Naive thymus-derived CD8-positive, alpha-beta T cell (primary cell): ENCODE results near the gene PLCXD1. TPM values are rescaled to one million over a fixed set of nuclear protein-coding genes. Genes with fewer than 3 reads are reported as not detected.
"Not testable (repeated sequence)": the region's sequence is repeated elsewhere in the genome, so short reads cannot be mapped to it uniquely, and the experiment has no call there.

Experiments
- ATAC-seq, 2 donors: fragments of 150-1000 bp; cut with Tn5 transposase in 1 of 2; sonication (Bioruptor Pico), chemical (Tn5 transposase) in 1 of 2; 1 replicate in 1 of 2; 2 replicates in 1 of 2; pipeline ENCODE4 v1.10.0; 2021; ENCODE audit warnings: mild to moderate bottlenecking in 2 of 2, moderate library complexity in 2 of 2
- POLR2A ChIA-PET: fragments of 350-600 bp; sonication (Branson Sonifier 250); formaldehyde crosslinking; loops from one replicate; lab custom pipeline; 2021; ENCODE audit warnings: antibody characterized with exemption; lab: Charles Lee
- DNase-seq, 10 donors: peaks; one replicate each; pipeline versions ENCODE4 v3.0.0 to v3.0.0-alpha.2; 2020 to 2022
- H3K27ac Mint-ChIP-seq, 10 donors: one replicate each; pipeline ENCODE4 v1.8.0; 2020 to 2022; ENCODE audit warnings: mild to moderate bottlenecking in 10 of 10, mixed read lengths in 10 of 10, moderate library complexity in 4 of 10, inconsistent platforms in 1 of 10
- H3K27me3 Mint-ChIP-seq, 5 donors: one replicate each; pipeline ENCODE4 v1.8.0; 2021 to 2022; ENCODE audit warnings: mixed read lengths in 5 of 5
- H3K36me3 Mint-ChIP-seq, 3 donors: one replicate each; pipeline ENCODE4 v1.8.0; 2020 to 2022; ENCODE audit warnings: mixed read lengths in 3 of 3, mild to moderate bottlenecking in 2 of 3, inconsistent platforms in 1 of 3
- H3K4me1 Mint-ChIP-seq, 4 donors: one replicate each; pipeline ENCODE4 v1.8.0; 2021 to 2022; ENCODE audit warnings: mixed read lengths in 4 of 4
- H3K4me3 Mint-ChIP-seq, 10 donors: one replicate each; pipeline ENCODE4 v1.8.0; 2020 to 2022; ENCODE audit warnings: mild to moderate bottlenecking in 10 of 10, mixed read lengths in 10 of 10, moderate library complexity in 6 of 10, inconsistent platforms in 1 of 10
- H3K9me3 Mint-ChIP-seq, 9 donors: one replicate each; pipeline ENCODE4 v1.8.0; 2020 to 2022; ENCODE audit warnings: mixed read lengths in 9 of 9, mild to moderate bottlenecking in 3 of 9, inconsistent platforms in 1 of 9, moderate library complexity in 1 of 9
- polyA plus RNA-seq, 3 donors: library from polyadenylated mRNA; unstranded; fragments of 300-500 nt; fragmentation: Illumina TruSeq; gene quantifications; one replicate each; pipeline ENCODE4 v1.2.3, GENCODE V29; 2021
- total RNA-seq, 8 experiments: library from RNA in 2 of 8; stranded (reverse) in 2 of 8; gene quantifications; one replicate each; pipeline ENCODE4 v1.2.3 and lab custom pipeline; 2021 to 2026

The PLCXD1 gene
- total and polyA plus RNA-seq, 5 experiments from 2014 or later = 2.7 to 19.2 (median 9.2) TPM

DNA sequence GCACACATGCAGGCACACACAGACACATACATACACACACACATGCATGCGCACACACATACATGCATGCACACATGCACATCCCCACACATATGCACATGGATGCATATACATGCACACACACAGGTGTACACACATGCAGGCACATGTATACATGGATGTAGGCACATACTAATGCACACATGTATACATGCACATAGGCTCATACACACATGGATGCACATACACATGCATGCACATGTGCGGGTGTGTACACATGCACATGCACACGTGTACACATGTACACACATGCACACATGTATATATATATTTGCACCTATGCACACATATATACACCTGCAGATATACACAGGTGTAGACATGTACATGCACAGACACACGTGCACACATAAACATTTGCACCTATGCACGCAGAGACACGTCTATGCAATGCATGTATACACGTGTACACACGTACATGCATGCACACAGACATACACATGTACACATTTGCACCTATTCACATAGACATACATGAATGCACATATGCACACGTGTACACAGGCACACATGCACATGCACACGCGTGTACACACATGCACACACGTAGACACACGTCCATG is 4.0 kb downstream of the PLCXD1 start:
- POLR2A ChIA-PET = no interaction called here
- no peak for DNase-seq
- peaks cover 12 to 33% (median 20%) of the 10 kb centered on the region in 4 donors for H3K4me1 Mint-ChIP-seq
- H3K36me3 Mint-ChIP-seq = peaks cover 0 to 47% (median 0%) of the 10 kb centered on the region in 3 donors
- no peaks in the 10 kb centered on the region for H3K9me3 Mint-ChIP-seq
- H3K27me3 Mint-ChIP-seq = no peaks in the 10 kb centered on the region
- H3K4me3 Mint-ChIP-seq = peak overlapping the region in 5 of 10 donors; percentile 8 to 80 (median 44)
- no peak for ATAC-seq
- H3K27ac Mint-ChIP-seq = peak overlapping the region in 2 of 10 donors; percentile 15 to 94

DNA sequence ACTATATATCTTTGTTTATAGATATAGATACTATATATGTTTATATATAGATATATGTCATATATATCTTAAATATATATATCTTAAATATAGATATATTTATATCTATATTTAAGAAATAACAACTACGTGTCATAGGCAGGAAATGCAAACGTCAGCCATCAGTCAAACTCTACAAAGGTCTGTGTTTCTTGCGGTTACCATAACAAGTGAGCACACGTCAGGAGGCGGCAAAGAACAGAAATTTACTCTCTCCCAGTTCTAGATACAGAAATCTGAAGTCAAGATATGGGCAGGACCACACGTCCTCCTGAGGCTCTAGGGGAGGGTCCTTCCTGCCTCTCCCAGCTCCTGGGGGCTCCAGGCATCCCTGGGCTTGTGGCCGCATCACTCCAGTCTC is 6.5 kb downstream of the PLCXD1 start:
- ATAC-seq (no peak), DNase-seq (no peak)
- Mint-ChIP-seq H3K9me3 (no peaks in the 10 kb centered on the region), H3K27me3 (no peaks in the 10 kb centered on the region), H3K4me1 (peaks cover 12 to 28% (median 15%) of the 10 kb centered on the region in 4 donors), H3K4me3 (no peak overlapping the region), H3K27ac (peak overlapping the region in 1 of 10 donors; percentile 36), H3K36me3 (peaks cover 0 to 65% (median 6%) of the 10 kb centered on the region in 3 donors)
- POLR2A ChIA-PET = no interaction called here

DNA sequence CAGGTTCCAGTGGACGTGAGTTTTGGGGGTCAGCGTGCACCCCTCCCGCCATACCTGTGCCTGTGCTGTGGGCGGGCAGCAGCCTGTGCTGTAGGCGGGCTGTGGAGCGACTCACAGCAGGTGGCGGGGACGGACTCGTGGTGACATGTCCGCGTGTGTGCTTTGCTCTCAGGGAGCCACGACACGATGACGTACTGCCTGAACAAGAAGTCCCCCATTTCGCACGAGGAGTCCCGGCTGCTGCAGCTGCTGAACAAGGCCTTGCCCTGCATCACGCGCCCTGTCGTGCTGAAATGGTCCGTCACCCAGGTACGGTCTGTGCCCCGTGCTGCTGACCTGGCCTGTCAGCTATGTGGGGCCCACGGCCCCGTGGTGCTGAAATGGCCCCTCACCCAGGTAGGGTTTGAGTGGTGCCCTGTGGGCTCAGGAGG is 7.4 kb downstream of the PLCXD1 start:
- Mint-ChIP-seq H3K36me3 (peaks cover 0 to 74% (median 13%) of the 10 kb centered on the region in 3 donors), H3K4me3 (no peak overlapping the region), H3K4me1 (peaks cover 12 to 28% (median 14%) of the 10 kb centered on the region in 4 donors), H3K27me3 (no peaks in the 10 kb centered on the region), H3K9me3 (no peaks in the 10 kb centered on the region), H3K27ac (no peak overlapping the region)
- ATAC-seq = no peak
- DNase-seq = no peak
- POLR2A ChIA-PET = no interaction called here

DNA sequence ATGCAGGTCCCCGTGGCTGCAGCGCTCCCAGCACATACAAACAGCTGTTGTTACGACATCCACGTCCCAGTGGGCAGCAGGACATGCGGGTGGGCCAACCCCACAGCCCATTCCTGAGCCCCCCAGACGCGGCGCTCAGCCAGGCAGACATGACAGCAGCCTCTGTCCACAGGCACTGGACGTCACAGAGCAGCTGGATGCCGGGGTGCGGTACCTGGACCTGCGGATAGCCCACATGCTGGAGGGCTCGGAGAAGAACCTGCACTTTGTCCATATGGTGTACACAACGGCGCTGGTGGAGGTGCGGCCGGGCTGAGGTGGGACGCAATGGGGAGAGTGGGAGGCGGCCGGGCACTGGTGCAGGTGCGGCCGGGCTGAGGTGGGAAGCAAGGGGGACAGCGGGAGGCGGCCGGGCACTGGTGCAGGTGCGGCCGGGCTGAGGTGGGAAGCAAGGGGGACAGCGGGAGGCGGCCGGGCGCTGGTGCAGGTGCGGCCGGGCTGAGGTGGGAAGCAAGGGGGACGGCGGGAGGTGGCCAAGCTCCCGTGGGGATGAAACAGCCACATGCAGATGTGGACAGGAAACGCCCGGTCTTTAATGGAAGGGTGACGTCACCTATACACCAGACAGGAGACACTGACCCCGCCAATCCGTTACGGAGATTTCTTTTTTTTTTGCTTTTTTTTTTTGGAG is 9.4 kb downstream of the PLCXD1 start:
- Mint-ChIP-seq H3K36me3 (peaks cover 0 to 76% (median 22%) of the 10 kb centered on the region in 3 donors), H3K9me3 (no peaks in the 10 kb centered on the region), H3K4me1 (peaks cover 8 to 12% (median 10%) of the 10 kb centered on the region in 4 donors)

GRCh38 chrX:291411-291901 is 10.3 kb downstream of the PLCXD1 start:
- Mint-ChIP-seq H3K36me3 (peaks cover 0 to 74% (median 24%) of the 10 kb centered on the region in 3 donors), H3K9me3 (no peaks in the 10 kb centered on the region), H3K4me3 (no peak overlapping the region), H3K27me3 (no peaks in the 10 kb centered on the region), H3K27ac (no peak overlapping the region), H3K4me1 (peaks cover 3 to 4% (median 4%) of the 10 kb centered on the region in 4 donors)
- POLR2A ChIA-PET = no interaction called here
- ATAC-seq = no peak
- peak in 1 of 10 donors; percentile 45 for DNase-seq

More for the DNA sequence above, 9.4 kb downstream of the PLCXD1 start:
- no peaks in the 10 kb centered on the region for H3K27me3 Mint-ChIP-seq
- POLR2A ChIA-PET = no interaction called here
- H3K27ac Mint-ChIP-seq = no peak overlapping the region
- no peak overlapping the region for H3K4me3 Mint-ChIP-seq
- ATAC-seq (no peak), DNase-seq (peak in 1 of 10 donors; percentile 31)

DNA sequence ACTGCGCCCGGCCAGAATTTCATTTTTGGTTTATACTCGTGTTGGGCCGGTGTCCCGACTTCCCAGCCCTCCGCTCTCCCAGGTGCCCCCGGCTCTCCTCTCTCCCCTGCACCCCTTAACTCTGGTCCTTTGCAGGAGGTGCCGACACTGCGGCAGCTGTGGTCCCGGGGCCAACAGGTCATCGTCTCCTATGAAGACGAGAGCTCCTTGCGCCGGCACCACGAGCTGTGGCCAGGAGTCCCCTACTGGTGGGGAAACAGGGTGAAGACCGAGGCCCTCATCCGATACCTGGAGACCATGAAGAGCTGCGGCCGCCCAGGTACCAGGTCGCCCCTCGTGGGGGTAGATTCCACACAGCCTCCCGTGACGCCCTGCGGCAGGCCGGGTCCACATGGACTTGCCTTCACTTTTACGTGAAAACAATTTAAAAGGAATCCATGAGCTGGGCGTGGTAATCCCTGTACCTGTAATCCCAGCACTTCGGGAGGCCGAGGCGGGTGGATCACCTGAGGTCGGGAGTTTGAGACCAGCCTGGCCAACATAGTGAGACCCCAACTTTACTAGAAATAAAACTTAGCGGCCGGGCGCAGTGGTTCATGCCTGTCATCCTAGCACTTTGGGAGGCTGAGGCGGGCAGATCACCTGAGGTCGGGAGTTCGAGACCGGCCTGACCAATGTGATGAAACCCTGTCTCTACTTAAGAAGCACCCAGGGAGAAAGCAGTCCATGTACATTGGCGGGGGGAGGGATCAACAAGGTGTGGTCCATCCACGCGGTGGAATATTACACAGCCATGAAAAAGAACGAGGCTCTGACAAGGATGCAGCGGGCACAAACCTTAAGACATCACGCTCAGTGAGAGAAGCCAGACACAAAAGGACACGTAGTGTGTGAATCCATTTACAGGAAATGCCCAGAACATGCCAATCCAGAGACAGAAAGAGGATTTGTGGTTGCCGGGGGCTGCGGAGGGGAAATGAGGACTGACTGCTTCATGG is 12.0 kb downstream of the PLCXD1 start:
- ATAC-seq (no peak), DNase-seq (peak in 1 of 10 donors; percentile 46)
- H3K27me3 Mint-ChIP-seq = no peaks in the 10 kb centered on the region
- no peak overlapping the region for H3K4me3 Mint-ChIP-seq
- POLR2A ChIA-PET = no interaction called here
- no peaks in the 10 kb centered on the region for H3K4me1 Mint-ChIP-seq
- peak overlapping the region in 1 of 10 donors; percentile 59 for H3K27ac Mint-ChIP-seq
- peaks cover 0 to 66% (median 24%) of the 10 kb centered on the region in 3 donors for H3K36me3 Mint-ChIP-seq
- H3K9me3 Mint-ChIP-seq = no peaks in the 10 kb centered on the region

DNA sequence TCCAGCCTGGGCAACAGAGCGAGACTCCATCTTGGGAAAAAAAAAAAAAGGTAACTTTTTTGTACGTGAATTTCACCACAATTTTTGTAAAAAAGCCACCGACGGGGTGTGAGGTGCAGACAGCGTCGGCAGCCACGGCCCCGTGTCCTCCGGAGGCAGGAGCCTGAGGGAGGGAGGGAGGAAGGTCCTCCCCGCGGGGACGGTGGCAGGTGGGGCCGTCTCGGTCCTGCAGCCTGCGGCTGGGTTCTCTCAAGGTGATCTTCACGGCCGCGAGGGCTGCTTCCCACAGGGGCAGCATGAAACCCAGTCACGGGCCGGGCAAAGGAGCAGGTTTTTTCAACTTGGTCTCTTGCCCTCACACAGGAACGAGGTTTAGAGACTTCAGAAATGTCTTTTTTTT is 14.0 kb downstream of the PLCXD1 start:
- Mint-ChIP-seq H3K4me3 (no peak overlapping the region), H3K27ac (no peak overlapping the region), H3K27me3 (no peaks in the 10 kb centered on the region), H3K9me3 (no peaks in the 10 kb centered on the region), H3K4me1 (no peaks in the 10 kb centered on the region), H3K36me3 (peaks cover 0 to 61% (median 24%) of the 10 kb centered on the region in 3 donors)
- ATAC-seq = no peak
- POLR2A ChIA-PET = no interaction called here
- peak in 1 of 10 donors; percentile 36 for DNase-seq

GRCh38 chrX:298993-299392 is 17.8 kb downstream of the PLCXD1 start:
- Mint-ChIP-seq H3K4me3 (no peak overlapping the region), H3K4me1 (no peaks in the 10 kb centered on the region)

DNA sequence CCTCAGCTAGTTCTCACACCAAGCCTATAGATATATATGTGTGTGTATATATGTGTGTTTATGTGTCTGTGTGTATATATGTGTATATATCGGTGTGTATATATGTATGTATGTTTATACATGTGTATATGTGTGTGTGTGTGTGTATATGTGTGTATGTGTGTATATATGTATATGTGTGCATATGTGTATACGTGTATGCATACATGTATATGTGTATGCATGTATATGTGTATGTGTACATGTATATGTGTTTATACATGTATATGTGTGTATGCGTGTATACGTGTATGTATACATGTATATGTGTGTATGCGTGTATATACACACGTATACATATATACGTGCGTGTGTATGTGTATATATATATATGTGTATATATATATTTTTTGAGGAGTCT is 19.2 kb downstream of the PLCXD1 start:
- Mint-ChIP-seq H3K36me3 (peaks cover 0 to 69% (median 25%) of the 10 kb centered on the region in 3 donors), H3K27me3 (no peaks in the 10 kb centered on the region)
- POLR2A ChIA-PET = no interaction called here

More at GRCh38 chrX:298993-299392, 17.8 kb downstream of the PLCXD1 start:
- DNase-seq = peak in 1 of 10 donors; percentile 52
- H3K27me3 Mint-ChIP-seq = no peaks in the 10 kb centered on the region
- H3K27ac Mint-ChIP-seq = peak overlapping the region in 1 of 10 donors; percentile 13
- no peak for ATAC-seq
- POLR2A ChIA-PET = no interaction called here
- H3K36me3 Mint-ChIP-seq = peaks cover 0 to 65% (median 25%) of the 10 kb centered on the region in 3 donors
- peaks cover 0 to 3% (median 0%) of the 10 kb centered on the region in 9 donors for H3K9me3 Mint-ChIP-seq

DNA sequence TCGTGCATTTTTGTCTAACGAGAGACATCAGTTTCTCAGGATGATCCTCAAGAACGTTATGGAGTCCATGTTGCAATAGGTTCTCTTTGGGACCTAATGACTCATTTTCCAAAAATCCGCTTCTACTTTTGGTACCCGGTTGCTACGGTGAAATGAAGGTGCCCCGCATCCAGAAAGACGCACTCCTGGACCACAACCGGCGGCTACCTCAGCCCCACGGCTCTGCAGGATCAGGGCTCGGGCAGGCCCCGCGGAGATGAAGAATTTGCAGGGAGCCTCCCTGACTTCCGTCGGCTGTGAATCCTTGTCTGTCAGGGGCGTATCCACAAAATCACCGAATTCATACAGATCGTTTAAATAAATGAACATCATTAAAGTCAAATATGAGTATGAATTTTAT is 21.8 kb downstream of the PLCXD1 start:
- DNase-seq = peak in 1 of 10 donors; percentile 59
- Mint-ChIP-seq H3K27ac (no peak overlapping the region), H3K27me3 (no peaks in the 10 kb centered on the region)

More for the DNA sequence above, 19.2 kb downstream of the PLCXD1 start:
- no peak for ATAC-seq
- no peak for DNase-seq
- Mint-ChIP-seq H3K27ac (no peak overlapping the region), H3K9me3 (peaks cover 0 to 6% (median 0%) of the 10 kb centered on the region in 9 donors), H3K4me3 (no peak overlapping the region), H3K4me1 (no peaks in the 10 kb centered on the region)

GRCh38 chrX:305781-306613 is 24.8 kb downstream of the PLCXD1 start:
- peak in 1 of 2 donors; percentile 13 for ATAC-seq
- H3K36me3 Mint-ChIP-seq = peaks cover 0 to 89% (median 31%) of the 10 kb centered on the region in 3 donors
- peak overlapping the region in 2 of 10 donors; percentile 11 to 57 for H3K27ac Mint-ChIP-seq
- H3K4me1 Mint-ChIP-seq, H3K9me3 Mint-ChIP-seq, H3K4me3 Mint-ChIP-seq, POLR2A ChIA-PET, H3K27me3 Mint-ChIP-seq: not testable (repeated sequence)
- peak in 1 of 10 donors; percentile 42 for DNase-seq

More for the DNA sequence above, 21.8 kb downstream of the PLCXD1 start:
- Mint-ChIP-seq H3K9me3 (peaks cover 0 to 6% (median 0%) of the 10 kb centered on the region in 9 donors), H3K4me3 (no peak overlapping the region), H3K36me3 (peaks cover 0 to 80% (median 31%) of the 10 kb centered on the region in 3 donors), H3K4me1 (no peaks in the 10 kb centered on the region)
- POLR2A ChIA-PET = no interaction called here
- ATAC-seq = no peak
